GM19395 (cell line): Measurements from ENCODE around the gene SLC26A1.
"Not testable (repeated sequence)": the region's sequence is repeated elsewhere in the genome, so short reads cannot be mapped to it uniquely, and the experiment has no call there.

Experiments used
- ATAC-seq: cut with Tn5 transposase; IDR thresholded peaks from one replicate; pipeline ENCODE4 v1.9.1; 2021; ENCODE audit warnings: mild to moderate bottlenecking, moderate library complexity; ENCODE audit not compliant: unreplicated experiment

SLC26A1 gene

DNA sequence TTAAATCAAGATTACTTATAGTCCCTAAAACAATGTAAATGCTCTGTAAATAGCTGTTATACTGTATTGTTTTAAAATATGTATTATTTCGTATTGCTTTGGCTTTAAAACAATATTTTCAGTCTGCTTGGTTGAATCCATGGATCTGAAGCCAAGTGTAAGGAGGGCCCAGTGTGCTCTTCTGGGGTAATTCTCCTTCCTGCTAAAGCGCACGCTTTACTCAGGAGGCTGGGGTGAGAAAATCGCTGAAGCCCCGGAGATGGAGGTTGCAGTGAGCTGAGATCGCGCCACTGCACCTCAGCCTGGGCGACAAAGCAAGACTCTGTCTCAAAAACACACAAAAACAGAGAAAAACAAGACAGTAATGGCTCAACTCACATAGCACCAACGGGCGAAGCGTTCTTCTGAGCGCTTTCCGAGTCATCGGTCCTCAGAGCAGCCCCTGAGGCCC lies 6.8 kb downstream of the SLC26A1 start:
- ATAC-seq: peak; percentile 33

DNA sequence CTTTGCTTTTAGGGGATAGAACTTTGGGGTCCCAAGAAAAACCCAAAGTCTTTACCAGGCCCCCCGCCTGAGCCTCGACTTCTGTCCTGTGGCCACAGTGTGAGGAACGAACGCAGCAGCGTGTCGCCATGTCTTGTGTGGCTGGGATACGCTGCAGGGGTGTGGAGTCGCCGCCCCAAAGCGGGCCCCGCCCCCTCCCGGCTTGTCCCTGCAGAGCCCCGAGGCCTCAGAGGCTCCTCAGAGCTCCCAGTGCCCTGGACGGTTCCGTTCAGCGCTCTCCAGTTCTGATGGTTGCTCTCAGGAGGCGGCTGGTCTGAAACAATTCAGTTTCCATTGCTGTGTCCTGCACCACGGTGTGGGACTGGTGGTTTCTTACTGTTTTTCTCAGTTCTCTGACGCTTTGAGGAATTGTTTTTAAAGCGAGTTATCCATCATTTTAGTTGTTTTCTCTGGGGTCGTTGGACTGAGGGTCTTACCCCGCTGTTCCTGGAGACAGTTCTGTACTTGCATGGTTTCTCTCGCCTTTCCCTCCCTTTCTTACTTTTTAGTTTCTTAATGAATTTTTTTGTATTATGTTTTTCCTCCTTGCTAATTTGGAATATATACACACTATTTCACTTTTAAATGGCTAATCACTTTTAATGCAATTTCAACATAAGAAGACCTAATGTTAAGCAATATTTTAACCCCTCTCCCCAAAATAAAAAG lies 7.9 kb downstream of the SLC26A1 start:
- no peak for ATAC-seq

DNA sequence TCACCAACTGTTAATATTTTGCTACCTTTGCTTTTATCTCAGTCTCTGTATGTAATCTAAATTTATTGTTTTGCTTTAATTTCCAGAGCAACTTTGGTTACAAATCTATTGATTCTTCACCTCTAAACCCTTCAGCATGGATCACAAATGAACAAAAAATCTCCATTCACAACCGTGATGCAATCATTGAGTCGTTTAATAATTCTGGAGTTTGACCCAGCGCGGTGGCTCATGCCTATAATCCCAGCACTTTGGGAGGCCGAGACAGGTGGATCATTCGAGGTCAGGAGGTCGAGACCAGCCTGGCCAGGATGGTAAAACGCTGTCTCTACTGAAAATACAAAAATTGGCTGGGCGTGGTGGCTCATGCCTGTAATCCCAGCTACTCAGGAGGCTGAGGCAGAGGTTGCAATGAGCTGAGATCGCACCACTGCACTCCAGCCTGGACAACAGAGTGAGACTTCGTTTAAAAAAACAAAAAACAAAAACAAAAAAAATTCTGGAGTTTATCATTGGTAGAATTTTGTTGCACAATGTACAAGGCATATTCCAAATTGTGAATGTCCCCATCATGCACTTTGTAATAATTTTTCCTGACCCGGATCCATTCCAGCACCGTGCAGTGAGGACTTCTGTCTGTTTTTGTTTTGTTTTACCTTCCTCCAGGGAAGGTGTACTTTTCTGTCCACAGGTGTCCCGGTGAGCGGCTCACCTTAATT lies 8.7 kb downstream of the SLC26A1 start:
- no peak for ATAC-seq

DNA sequence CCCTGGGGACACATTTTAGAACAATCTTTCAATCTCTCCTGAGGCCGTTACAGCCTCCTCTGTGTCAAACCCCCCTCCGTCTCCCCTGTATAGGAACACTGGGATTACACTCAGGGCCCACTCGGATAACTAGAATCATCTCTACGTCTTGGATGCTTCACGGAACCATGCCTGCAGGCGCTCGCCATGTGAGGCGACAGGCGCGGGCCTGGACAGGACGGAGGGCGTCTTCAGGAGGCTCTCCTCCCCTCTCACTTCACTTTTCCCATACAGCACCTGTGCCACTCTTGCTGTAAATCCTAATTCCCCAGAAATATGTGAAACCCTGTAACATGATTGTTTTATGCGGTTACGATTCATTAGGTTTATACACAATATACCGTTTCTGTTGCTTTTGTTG lies 10.4 kb downstream of the SLC26A1 start:
- no peak for ATAC-seq

DNA sequence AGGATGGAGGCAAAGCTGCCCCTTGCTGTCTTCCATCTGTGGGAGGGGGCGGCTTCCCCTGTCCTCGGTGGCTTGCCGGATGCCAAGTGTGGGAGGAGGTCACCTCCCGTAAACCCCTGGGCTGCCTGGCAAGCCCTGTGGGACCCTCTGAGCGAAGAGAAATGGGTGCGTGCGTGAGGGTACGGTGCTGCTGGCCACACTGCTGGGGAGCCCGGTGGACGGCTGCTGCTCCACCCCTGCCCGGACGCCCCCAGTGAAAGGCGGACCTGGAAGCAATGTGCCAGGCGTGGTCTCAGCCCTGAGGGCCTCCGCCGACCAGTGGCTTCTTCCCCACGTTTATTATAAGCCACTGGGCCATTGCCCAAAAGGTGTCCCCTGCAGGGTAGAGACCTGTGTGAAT lies 10.9 kb downstream of the SLC26A1 start:
- no peak for ATAC-seq

DNA sequence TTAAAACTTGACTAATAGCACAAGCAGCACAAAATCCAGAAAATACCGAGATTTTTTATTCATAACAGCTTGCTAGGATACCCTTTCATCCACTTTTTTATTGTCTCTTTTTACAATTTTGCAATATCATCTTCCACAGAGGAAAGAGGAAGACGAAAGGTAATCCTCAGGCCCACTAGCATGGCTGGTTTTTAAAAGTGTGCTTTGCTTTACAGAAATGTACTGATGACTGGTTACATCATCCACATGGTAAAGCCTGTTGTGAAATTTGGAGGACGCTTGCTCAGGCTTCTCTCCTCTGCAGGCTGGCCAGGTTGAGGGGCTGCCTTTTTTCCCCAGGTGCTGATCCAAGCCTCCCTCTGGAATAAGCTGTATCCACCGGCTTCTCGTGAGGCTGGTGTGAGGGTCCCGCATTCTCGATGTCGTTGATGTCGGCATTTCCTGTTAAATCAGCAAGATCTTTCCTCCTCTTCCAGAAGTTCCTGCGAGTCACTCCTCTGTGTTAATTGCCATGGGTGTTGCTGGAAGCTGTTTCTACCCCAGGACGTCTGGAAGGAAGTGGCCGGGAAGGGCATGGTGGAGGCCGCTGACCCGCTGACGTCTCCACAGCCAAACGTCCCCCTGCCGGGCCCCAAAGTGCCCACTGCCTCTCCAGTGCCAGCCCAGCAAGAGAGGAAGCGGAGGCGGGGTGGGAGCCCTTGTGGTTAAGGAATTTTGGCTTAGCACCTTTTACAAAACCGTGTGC lies 14.1 kb downstream of the SLC26A1 start:
- ATAC-seq: no peak

DNA sequence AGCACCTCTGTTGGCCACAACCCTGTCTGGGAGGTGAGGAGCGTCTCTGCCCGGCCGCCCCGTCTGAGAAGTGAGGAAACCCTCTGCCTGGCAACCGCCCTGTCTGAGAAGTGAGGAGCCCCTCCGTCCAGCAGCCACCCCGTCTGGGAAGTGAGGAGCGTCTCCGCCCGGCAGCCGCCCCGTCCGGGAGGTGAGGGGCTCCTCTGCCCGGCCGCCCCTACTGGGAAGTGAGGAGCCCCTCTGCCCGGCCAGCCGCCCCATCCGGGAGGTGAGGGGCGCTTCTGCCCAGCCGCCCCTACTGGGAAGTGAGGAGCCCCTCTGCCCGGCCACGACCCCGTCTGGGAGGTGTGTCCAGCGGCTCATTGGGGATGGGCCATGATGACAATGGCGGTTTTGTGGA lies 17.2 kb downstream of the SLC26A1 start:
- ATAC-seq: not testable (repeated sequence)

DNA sequence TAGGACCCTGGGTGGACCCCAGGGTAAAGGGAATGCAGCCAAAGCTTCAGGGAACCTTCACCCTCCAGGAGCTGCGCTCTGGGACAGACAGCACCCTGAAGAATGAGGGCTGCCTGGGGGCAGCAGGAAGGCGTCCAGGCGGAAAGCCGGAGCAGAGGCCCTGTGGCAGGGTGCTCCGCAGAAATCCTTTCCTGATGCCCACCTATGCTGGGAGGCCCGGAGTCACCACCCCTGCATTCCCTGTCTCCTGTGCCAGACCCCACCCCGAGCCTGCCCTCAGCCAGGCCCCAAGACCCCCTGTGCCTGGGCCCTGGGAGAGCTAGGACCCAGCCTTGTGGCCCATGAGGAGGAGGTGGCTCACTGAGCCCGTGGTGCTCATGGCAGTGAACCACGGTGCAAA lies 18.5 kb downstream of the SLC26A1 start:
- ATAC-seq: no peak

DNA sequence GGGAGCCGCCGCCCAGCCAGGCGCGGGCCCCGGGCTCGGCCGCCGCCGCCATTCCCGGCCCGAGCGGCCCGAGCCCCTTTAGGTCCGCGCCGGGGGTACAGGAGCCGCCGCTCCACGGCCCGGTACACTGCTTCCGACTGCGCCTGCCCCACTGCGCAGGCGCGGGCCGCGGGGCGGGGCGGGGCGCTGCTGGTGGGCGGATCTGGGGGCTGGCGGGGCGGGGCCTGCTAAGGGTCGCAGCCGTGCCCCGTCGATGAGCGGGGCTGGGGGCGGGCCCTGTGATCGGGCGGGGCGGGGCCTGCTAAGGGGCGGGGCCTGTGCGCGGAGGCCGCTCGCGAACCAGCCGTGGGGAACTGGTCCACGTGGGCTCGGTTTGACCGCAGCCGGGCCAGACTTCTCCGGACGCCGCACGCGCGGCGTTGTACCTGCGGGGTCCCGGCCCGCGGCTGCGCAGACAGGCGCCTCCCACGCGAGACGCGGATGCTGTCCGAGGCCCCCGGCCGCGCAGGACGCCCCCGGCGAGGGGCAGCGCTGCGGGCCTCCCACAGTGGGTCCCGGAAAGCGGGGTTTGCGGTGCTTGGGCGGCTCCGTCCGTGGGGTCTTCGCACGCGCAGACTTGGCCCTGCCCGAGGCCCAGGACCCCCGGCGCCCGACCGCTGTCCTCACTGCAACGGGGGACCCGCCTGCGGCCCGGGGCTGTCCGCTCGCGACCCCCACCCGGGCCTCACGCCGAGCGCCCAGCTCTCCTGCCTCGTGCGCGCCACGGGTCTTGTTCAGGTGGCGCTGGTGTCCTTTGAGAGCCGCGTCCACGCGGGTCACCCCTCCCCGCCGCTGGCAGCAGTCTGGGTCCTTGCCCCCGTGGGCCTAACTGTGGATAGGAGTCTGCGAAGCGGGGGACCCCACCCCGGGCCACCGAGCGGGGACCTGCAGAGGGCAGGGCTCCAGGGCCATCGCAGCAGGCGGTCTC lies 19.5 kb downstream of the SLC26A1 start, which contains the start of gene DGKQ:
TSS of gene DGKQ (minus strand) at position 139 of the 967 bp plus-strand sequence. CDS start at position 52, 87 bp downstream.
- peak; percentile 61 for ATAC-seq

DNA sequence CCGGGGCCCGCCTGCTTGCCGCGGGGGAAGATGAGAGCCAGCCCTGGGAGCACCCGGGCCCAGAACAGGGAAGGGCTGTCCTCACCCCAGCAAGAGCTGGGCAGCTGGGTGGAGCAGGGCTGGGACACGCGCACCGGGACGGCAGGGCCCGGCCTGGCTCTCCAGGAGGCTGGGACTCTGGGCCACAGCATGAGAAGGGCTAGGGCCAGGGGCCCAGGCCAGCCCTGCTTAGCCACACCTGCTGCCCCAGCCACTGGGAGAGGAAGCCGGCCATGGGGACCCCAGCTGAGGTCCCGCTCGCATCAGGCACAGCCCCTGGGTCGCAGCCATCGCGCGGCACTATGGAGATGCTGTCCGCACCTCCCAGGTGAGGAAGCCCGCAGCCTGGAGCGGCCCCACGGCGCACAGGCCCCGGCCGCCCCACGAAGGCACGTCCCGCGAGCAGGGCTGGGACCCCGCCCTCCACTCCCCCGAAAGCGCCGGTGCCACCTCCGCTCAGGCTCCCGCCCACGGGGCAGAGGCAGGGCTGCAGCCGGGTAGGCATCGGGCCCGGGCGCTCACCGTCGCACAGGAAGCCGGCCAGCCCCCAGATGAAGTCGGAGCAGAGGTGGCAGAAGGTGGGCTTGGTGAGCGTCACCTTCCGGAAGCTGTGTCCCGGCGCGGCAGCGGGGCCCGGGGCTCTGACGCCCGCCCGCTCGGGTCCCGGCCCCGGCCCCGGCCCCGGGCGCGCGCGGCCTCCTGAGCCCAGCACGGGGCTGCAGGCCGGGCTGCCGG lies 20.4 kb downstream of the SLC26A1 start:
- ATAC-seq: peak; percentile 57

DNA sequence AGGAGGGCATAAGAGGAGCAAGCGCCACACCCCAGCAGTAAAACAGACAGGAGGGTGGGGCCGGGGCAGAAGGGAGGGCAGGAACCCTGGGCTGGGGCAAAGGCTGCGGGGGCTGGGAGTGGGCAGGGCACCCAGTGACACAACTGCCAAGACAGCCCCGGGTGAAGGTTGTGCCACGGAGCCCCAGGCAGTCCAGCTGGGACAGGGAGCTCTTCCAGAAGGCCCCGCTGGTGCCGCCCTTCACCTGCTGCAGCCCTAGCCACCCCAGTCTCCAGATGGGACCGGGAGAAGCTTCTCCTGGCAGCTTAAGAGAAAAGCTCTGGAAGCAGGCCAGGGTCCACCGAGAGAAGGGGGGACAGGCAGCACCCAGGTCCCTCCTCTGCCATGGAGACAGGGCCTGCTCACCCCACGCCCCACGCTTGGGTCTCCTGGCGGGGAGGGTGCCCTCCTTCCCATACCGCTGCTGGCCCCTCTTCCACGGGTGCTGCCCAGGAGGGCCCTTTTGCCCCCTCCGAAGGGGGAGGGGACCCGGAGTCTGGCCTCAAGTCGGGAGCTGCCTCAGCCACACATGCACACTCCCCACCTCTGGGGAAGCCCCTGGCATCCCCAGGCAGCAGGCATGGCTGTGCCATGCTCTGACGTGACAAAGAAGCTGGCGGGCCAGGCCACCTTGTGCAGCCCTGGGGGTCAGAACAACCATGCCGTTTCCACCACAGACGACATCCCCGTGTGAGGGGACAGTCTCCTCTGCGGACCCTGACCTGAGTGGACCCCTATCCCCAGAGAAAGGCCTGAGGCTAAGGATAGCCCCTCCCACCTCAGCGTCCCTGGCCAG lies 21.3 kb downstream of the SLC26A1 start:
- ATAC-seq: no peak

DNA sequence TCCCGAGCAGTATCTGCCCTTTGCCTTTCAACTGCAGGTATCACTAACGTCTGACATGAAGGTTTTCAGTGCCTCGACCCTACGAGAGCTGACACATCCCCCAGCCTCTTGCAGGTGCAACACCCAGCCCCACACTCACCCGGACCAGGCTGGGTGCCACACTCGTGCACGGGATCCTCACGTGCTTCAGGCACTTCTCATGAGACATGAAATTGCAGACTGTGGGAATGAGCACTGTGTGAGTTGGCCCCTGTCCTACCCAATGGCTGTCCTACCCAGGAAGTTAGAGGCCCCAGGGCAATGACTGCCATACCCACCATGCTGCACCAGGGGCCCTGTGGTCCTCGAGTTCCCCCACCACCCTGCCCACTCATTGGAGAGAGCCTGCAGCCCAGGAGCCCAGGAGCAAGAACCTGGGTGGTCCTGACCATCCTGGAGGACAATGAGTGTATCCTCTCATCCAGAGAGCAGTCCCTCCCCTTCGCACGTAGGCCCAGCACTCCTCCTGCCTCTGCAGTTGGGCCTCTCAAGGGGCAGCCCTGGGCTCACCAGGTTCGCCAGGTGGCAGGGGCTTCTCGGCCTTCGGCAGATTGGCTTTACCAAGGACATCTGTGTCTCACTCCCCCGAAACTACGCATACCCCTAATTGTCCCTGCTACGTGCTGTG lies 22.2 kb downstream of the SLC26A1 start:
- ATAC-seq: no peak

DNA sequence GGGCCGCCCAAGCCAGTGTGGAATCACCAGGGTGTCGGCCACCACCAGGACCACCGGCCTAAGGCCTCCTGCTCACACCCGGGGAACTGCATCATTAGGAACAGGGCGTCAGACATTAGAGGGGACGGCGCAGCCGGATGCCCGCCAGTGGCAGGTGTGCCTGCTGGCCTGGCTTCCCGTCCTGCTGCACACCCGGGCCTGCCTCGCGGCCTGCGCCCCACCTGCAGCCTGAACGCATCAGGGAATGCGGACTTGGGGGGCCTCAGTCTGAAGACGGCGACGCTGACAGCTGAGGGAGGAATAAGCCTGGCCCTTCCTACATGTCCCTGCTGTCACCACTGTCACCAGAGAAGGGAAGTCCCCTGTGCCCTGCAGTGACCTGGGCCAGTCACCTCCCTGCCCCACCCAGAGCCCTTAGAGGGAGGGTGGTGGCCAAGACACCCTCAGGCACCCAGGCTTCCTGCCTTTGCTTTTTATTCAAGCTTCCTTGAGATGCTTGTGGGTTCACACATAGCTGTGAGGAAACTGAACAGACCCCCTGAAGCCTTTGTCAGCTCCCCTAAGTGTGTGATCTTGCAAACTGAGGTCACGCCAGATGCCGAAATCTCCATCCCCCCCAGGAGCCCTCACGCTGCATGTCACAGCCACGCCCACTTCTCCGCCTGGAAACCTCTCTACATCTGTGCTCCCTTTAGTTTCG lies 23.0 kb downstream of the SLC26A1 start:
- no peak for ATAC-seq

DNA sequence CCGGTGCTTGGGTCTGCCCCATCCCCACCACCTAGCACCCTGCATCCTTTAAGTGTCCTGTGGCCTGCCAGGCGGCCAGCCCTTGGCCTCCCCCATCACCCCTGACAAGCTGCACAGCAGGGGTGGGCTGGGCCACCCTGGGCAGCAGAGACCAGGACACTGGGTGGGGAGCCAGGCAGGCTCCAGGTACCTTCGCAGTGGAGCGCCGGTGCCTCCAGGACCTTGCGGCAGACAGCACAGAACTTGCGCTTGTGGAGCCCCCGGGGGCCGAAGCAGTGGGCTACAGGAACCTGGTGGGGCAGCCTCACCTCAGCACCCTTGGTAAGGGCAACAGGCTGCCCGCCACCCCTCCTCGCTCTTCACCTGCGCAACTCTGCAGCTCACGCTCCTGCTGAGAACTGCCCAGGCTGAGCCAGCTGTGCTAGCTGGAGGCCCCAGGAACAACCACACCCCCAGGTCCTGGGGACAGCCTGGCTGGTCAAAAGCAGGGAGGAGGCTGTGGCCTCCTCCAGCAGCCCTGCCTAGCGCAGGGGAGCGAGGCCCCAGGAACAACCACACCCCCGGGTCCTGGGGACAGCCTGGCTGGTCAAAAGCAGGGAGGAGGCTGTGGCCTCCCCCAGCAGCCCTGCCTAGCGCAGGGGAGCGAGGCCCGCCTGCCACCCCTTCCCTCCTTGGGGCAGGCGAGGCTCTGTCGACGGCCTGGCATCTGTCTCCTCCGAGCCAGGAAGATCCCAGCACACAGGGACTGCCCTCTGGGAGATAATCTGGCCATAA lies 24.4 kb downstream of the SLC26A1 start:
- no peak for ATAC-seq

DNA sequence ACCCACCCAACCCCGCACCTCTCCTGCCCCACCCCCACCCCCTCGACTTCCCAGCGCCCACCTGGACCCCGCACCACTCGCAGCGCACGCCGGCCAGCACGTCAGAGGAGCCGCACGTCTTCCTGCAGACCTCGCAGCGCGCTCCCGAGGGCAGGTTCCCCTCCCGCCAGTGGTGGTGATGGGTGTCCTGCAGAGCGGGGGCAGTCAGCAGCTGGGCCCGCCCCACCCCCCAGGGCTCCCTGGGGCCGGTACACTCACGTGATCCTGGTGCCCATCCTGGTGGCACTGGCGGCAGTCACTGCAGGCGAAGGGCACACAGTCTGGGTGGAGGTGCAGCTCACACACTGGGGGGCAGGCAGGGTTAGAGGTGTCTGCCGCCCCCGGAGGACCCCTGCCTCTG lies 25.0 kb downstream of the SLC26A1 start:
- no peak for ATAC-seq

DNA sequence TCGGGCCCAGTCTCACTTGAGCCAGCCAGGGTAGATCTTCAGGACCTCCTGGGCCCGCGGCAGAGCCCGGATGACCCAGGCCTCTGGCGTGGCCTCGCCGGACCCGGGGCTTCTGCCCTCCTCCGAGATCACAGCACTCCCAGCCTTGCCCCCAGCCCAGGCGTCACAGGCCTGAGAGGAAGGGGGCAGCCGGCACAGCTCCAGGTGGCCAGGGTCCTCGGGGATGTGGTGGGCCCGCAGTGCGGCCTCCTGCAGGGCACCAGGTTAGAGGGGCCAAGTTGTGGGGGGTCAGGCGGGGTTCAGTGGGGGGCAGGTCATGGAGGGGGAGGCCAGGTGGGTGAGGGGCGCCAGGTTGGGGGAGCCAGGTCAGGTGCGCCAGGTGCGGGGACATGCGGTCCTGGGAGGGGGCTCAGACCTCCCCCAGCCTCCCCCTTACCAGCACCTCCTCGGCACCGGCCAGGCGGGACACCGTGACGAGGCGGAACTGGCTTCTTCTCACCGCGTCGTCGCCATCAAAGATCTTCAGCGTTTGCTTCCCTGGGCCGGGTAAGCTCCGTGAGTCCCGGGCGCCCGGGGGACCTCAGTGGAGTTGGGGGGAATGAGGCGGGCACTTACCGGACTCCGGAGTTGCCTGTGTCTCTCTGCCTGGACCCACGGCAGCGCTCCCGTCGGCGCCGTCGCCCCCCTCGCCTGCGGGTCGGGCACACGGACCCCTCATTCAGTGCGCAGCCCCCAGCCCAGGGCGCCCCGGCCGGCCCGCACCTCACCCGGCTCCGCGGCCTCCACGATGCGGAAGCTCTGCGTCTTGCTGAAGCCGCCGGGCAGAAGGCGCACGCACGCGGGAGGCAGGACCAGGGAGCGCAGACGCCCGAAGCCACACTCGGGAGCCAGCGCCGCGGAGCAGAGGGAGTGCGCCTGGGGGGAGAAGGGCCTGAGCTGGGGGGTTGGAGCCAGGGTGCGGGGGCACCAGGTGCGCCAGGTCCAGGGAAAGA lies 25.8 kb downstream of the SLC26A1 start:
- ATAC-seq: no peak
